VCaP (cell line): Measurements from ENCODE around the gene KISS1R.

Experiments used
- H3K27ac ChIP-seq: fragments of 450-650 bp; 2 replicates; pipeline ENCODE4 v1.5.1; 2017
- TF ChIP-seq, protein P1 (sequence below): fragments of 450-650 bp; conservative IDR thresholded peaks from 2 replicates; pipeline ENCODE4 v1.5.1; 2017; ENCODE audit warnings: mild to moderate bottlenecking, moderate library complexity

Gene KISS1R

GRCh38 chr19:892894-893689 lies 24.0 kb upstream of the KISS1R start, which contains the start of the genes MED16 and RNU6-9:
Gene MED16, minus strand, starts transcription at chr19:893187. Its CDS starts 2,056 bp downstream, at chr19:891131.
Gene RNU6-9, plus strand, starts transcription at chr19:893484.
- peak within 1 kb of the TSS; percentile 94 for H3K27ac ChIP-seq
- TF ChIP-seq, protein P1, sequence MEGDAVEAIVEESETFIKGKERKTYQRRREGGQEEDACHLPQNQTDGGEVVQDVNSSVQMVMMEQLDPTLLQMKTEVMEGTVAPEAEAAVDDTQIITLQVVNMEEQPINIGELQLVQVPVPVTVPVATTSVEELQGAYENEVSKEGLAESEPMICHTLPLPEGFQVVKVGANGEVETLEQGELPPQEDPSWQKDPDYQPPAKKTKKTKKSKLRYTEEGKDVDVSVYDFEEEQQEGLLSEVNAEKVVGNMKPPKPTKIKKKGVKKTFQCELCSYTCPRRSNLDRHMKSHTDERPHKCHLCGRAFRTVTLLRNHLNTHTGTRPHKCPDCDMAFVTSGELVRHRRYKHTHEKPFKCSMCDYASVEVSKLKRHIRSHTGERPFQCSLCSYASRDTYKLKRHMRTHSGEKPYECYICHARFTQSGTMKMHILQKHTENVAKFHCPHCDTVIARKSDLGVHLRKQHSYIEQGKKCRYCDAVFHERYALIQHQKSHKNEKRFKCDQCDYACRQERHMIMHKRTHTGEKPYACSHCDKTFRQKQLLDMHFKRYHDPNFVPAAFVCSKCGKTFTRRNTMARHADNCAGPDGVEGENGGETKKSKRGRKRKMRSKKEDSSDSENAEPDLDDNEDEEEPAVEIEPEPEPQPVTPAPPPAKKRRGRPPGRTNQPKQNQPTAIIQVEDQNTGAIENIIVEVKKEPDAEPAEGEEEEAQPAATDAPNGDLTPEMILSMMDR = no peak

DNA sequence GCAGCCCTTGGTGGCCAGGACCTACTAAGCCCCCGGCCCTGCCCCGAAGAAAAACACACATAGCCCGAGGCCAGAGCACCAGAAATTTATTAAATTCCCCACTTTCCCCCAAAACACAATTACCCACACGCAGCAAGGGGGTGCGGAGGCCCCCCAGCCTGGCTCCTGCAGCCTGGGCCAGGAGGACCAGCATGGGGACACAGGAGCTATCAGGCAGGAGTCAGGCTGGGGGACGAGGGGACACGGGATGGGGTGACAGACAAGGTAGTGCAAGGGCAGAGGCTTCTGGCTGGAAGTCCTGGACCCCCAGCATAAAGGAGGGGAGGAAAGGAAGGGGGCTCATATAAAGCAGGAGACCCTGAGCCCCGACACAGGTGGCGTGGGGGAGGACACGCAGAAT lies 20.7 kb upstream of the KISS1R start:
- H3K27ac ChIP-seq = no peak overlapping the region
- TF ChIP-seq, protein P1 = no peak

DNA sequence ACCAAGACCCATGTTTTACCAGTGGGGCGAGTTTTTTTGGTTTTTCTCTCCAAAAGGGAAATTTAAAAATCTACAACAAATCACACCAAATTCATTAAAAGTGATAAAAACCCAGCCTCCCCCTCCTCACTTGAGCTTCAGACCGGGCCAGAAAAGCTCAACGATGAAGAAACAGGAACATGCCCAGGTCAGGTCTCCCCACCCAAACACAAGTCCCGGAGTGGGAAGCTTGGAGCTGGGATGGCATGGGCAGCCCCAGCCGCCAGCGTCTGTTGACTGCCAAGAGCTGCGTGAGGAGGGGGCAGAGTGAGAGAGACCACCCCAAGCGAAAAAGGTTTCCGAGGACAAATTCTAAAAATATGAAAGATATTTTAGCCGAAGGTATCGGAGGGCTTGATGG lies 20.1 kb upstream of the KISS1R start:
- TF ChIP-seq, protein P1 = no peak
- H3K27ac ChIP-seq = no peak overlapping the region

DNA sequence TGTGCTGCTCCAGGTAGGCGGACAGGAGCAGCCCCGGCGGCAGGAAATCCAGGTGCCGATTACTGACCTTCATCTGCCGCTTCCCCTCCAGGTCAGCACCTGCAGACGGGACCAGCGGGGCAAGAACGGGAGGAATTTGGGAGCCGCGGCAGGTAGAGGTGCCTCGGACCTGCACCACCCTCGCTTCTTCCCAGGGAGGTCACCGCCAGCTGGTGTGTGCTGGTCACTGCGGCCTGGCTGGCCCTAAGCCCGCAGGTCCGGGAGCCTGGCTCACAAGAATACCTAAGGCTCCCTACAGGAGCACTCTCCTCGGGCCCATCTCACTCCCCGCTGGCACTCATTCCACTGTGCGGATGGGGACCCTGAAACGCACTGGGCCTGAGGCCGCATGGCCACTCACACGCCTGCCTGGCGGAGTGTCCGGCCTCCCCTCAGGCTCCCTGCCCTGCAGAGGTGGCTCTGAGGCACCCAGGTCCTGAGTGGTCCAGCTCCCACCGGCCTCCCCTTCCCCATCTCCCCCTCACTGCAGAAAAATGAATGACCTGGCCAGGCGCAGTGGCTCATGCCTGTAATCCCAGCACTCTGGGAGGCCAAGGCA lies 19.6 kb upstream of the KISS1R start:
- TF ChIP-seq, protein P1 = no peak; the same call in 1 of the 2 replicates
- H3K27ac ChIP-seq = no peak overlapping the region

GRCh38 chr19:898663-899062 lies 18.5 kb upstream of the KISS1R start:
- no peak overlapping the region for H3K27ac ChIP-seq
- TF ChIP-seq, protein P1 = no peak

- TF ChIP-seq, protein P1 = no peak
- H3K27ac ChIP-seq = no peak overlapping the region
Measured at GRCh38 chr19:899336-900042, 17.6 kb upstream of the KISS1R start.

DNA sequence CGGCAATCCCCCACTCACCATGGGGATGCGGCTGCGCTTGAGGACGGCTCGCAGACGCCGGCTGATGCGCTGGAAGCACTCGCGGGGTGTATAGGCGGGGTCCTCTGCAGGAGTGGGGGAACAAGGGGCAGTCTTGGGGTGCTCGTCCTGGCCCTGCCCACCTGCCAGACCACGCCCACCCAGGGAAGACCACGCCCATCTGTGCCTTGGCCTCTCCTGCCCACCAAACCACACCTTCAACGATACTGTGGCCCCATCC lies 17.2 kb upstream of the KISS1R start:
- H3K27ac ChIP-seq = no peak overlapping the region
- TF ChIP-seq, protein P1 = no peak
